Measurements from ENCODE around the gene VHLL. TPM values are rescaled to one million over a fixed set of nuclear protein-coding genes. Genes with fewer than 3 reads are reported as not detected.

The VHLL gene
- total RNA-seq, 1 donor from 2014 or later = 0.48 TPM

GRCh38 chr1:156319664-156320063 is 20.6 kb upstream of the VHLL start:
- DNase-seq (ENCODE audit: extremely low spot score, unreplicated experiment) = no peak
- H3K9me3 Mint-ChIP-seq = no peaks in the 10 kb centered on the region
- no peak overlapping the region for H3K4me3 Mint-ChIP-seq
- no peak overlapping the region for H3K27ac Mint-ChIP-seq
- H3K4me1 Mint-ChIP-seq (ENCODE audit: unreplicated experiment) = no peaks in the 10 kb centered on the region
- peaks cover 15% of the 10 kb centered on the region for H3K36me3 Mint-ChIP-seq
- no peaks in the 10 kb centered on the region for H3K27me3 Mint-ChIP-seq
- TF ChIP-seq CTCF (conservative IDR thresholded peaks at IDR 0.05) = peak; percentile 78

GRCh38 chr1:156316909-156317308 is 17.8 kb upstream of the VHLL start:
- Mint-ChIP-seq H3K27me3 (no peaks in the 10 kb centered on the region), H3K4me1 (ENCODE audit: unreplicated experiment) (no peaks in the 10 kb centered on the region), H3K4me3 (no peak overlapping the region), H3K36me3 (peaks cover 18% of the 10 kb centered on the region), H3K27ac (no peak overlapping the region), H3K9me3 (no peaks in the 10 kb centered on the region)
- TF ChIP-seq CTCF (conservative IDR thresholded peaks at IDR 0.05) = no peak
- DNase-seq (ENCODE audit: extremely low spot score, unreplicated experiment) = no peak

GRCh38 chr1:156310962-156311361 is 11.9 kb upstream of the VHLL start:
- TF ChIP-seq CTCF (conservative IDR thresholded peaks at IDR 0.05) = no peak
- no peaks in the 10 kb centered on the region for H3K9me3 Mint-ChIP-seq
- H3K36me3 Mint-ChIP-seq = peaks cover 24% of the 10 kb centered on the region
- no peaks in the 10 kb centered on the region for H3K4me1 Mint-ChIP-seq (ENCODE audit: unreplicated experiment)
- DNase-seq (ENCODE audit: extremely low spot score, unreplicated experiment) = no peak
- no peak overlapping the region for H3K4me3 Mint-ChIP-seq
- H3K27me3 Mint-ChIP-seq = no peaks in the 10 kb centered on the region
- H3K27ac Mint-ChIP-seq = no peak overlapping the region

- Mint-ChIP-seq H3K27ac (no peak overlapping the region), H3K4me1 (ENCODE audit: unreplicated experiment) (no peaks in the 10 kb centered on the region), H3K27me3 (no peaks in the 10 kb centered on the region), H3K36me3 (peaks cover 22% of the 10 kb centered on the region), H3K9me3 (no peaks in the 10 kb centered on the region), H3K4me3 (no peak overlapping the region)
- DNase-seq (ENCODE audit: extremely low spot score, unreplicated experiment) = no peak
- no peak for TF ChIP-seq CTCF (conservative IDR thresholded peaks at IDR 0.05)
Measured at GRCh38 chr1:156308078-156308477, 9.0 kb upstream of the VHLL start.

- Mint-ChIP-seq H3K27ac (no peak overlapping the region), H3K36me3 (peaks cover 18% of the 10 kb centered on the region), H3K4me1 (ENCODE audit: unreplicated experiment) (no peaks in the 10 kb centered on the region), H3K27me3 (no peaks in the 10 kb centered on the region), H3K4me3 (no peak overlapping the region), H3K9me3 (no peaks in the 10 kb centered on the region)
- no peak for DNase-seq (ENCODE audit: extremely low spot score, unreplicated experiment)
- no peak for TF ChIP-seq CTCF (conservative IDR thresholded peaks at IDR 0.05)
Measured at GRCh38 chr1:156305215-156305614, 6.1 kb upstream of the VHLL start.

GRCh38 chr1:156303241-156303640 is 4.1 kb upstream of the VHLL start:
- DNase-seq (ENCODE audit: extremely low spot score, unreplicated experiment) = no peak
- no peaks in the 10 kb centered on the region for H3K9me3 Mint-ChIP-seq
- H3K27ac Mint-ChIP-seq = no peak overlapping the region
- TF ChIP-seq CTCF (conservative IDR thresholded peaks at IDR 0.05) = no peak
- H3K36me3 Mint-ChIP-seq = peaks cover 11% of the 10 kb centered on the region
- no peaks in the 10 kb centered on the region for H3K4me1 Mint-ChIP-seq (ENCODE audit: unreplicated experiment)
- H3K27me3 Mint-ChIP-seq = no peaks in the 10 kb centered on the region
- H3K4me3 Mint-ChIP-seq = no peak overlapping the region
